Esophagus squamous epithelium (tissue), 5 donors: ENCODE results near the gene IMMP2L. TPM values are rescaled to one million over a fixed set of nuclear protein-coding genes. Genes with fewer than 3 reads are reported as not detected.

Experiments used
- DNase-seq: peaks from one replicate; lab custom pipeline; 2025; lab: John Stamatoyannopoulos, UW
- H3K27ac ChIP-seq, 4 donors: fragments of 200-600 bp; sonication (generic); one replicate each; pipeline ENCODE4 v1.5.1; 2016 to 2019; ENCODE audit warnings: mild to moderate bottlenecking in 1 of 4
- H3K27me3 ChIP-seq, 4 donors: fragments of 200-600 bp; sonication (generic); 1 replicate in 3 of 4; 2 replicates in 1 of 4; pipeline versions ENCODE4 v1.5.1 to v1.6.0; 2017 to 2021; ENCODE audit warnings: antibody characterized with exemption in 1 of 4
- H3K36me3 ChIP-seq, 3 donors: fragments of 200-600 bp; sonication (generic); one replicate each; pipeline ENCODE4 v1.5.1; 2016 to 2019
- H3K4me1 ChIP-seq, 3 donors: fragments of 200-600 bp; sonication (generic); one replicate each; pipeline ENCODE4 v1.5.1; 2017 to 2019
- H3K4me3 ChIP-seq, 4 donors: fragments of 200-600 bp; sonication (generic); 1 replicate in 3 of 4; 2 replicates in 1 of 4; pipeline ENCODE4 v1.5.1; 2016 to 2019; ENCODE audit warnings: mild to moderate bottlenecking in 2 of 4, moderate library complexity in 1 of 4
- H3K9me3 ChIP-seq, 3 donors: fragments of 200-600 bp; sonication (generic); one replicate each; pipeline ENCODE4 v1.5.1; 2016 to 2019
- CTCF ChIP-seq, 6 experiments: fragments of 450-650 bp in 4 of 6; fragments of 200-600 bp in 2 of 6; sonication (generic) in 2 of 6; IDR thresholded peaks; one replicate each; pipeline ENCODE4 v1.5.1; 2016 to 2019; ENCODE audit warnings: antibody characterized with exemption in 6 of 6, mild to moderate bottlenecking in 4 of 6, moderate library complexity in 4 of 6
- POLR2A ChIP-seq, 4 donors: fragments of 450-650 bp; IDR thresholded peaks; one replicate each; pipeline ENCODE4 v1.6.1; 2017; ENCODE audit warnings: antibody characterized with exemption in 4 of 4, mild to moderate bottlenecking in 4 of 4, moderate library complexity in 3 of 4
- WGBS, 2 donors: methylation state at CpG; one replicate each; pipeline ENCODE4 v1.1.5; 2018; 5-methylcytosine and 5-hydroxymethylcytosine counted together
- intact Hi-C: fragments of 100-400 bp; cut with DNase I; formaldehyde crosslinking; loops from one replicate; pipeline ENCODE4 v1.15.0; 2022
- total RNA-seq, 4 donors: library from RNA; depleted of rRNA; stranded (reverse); fragments of >200 nt; gene quantifications; one replicate each; pipeline ENCODE4 v1.1.0, GENCODE V29; 2016
- donor health status: DM: yes; HTN: yes; CAD: no.

The IMMP2L gene
- total RNA-seq, 4 donors from 2014 or later, result 1.6 to 21.7 (median 5.4) TPM

DNA sequence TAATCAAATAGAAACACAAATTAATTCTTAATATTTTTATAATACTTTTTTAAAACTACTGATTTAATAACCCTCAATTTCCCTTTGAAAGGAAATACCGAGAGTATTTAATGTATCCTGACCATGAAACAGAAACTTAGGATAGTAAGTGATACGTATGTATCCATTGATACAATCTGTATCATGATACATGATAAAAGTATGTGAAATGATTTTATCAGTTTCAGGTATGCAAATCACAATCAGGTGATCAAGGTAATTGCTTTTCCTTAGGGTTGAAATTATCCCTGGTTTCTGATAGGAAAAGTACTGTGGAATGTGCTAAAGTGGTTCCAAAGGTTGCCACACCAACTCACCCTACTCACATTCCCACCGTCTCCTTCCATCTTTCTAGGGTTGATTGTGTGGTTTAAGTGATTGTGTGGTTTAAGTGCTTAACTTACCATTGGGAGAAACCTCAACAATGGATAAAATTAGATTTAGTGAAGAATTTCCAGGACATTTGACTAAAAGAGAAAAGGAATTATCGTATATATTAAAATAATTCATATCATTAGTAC, 333.0 kb downstream of the IMMP2L start:
- Histone ChIP-seq H3K9me3 (no peaks in the 10 kb centered on the region), H3K27ac (no peak overlapping the region), H3K36me3 (no peaks in the 10 kb centered on the region), H3K27me3 (no peaks in the 10 kb centered on the region), H3K4me3 (no peak overlapping the region), H3K4me1 (no peaks in the 10 kb centered on the region)
- no peak for DNase-seq
- intact Hi-C loops, result no loop called here
- WGBS, 2 donors, result 94 to 96% methylated on average over 4 of the region's 4 CpGs
- no peak for TF ChIP-seq CTCF (IDR thresholded peaks at IDR 0.05)
- no peak for TF ChIP-seq POLR2A (IDR thresholded peaks at IDR 0.05)

DNA sequence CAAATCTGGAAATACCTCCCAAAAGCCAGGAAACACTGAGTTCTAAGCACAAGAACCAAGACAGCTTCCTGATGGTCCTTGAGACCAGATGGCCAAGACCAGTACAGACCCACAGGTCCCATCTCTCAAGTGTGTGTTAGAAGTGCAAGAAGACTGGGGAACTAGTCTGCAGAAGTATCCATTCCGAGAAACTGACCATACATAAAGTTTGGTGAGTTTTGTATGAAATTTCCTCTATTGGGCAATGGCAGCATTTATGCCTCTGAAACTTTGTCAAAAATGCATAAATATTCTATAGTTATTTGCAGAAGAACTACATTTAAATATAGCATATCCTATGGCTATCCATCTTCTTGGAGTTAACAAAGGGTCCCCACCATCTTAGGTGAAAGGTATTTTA, 333.9 kb downstream of the IMMP2L start:
- H3K9me3 ChIP-seq, result no peaks in the 10 kb centered on the region
- no peak for DNase-seq
- 90 to 100% methylated on average over 1 of the region's 1 CpG for WGBS, 2 donors
- intact Hi-C loops, result no loop called here
- no peak overlapping the region for H3K4me3 ChIP-seq
- no peaks in the 10 kb centered on the region for H3K4me1 ChIP-seq
- TF ChIP-seq CTCF (IDR thresholded peaks at IDR 0.05) (no peak), POLR2A (IDR thresholded peaks at IDR 0.05) (no peak)
- H3K36me3 ChIP-seq, result no peaks in the 10 kb centered on the region
- H3K27me3 ChIP-seq, result no peaks in the 10 kb centered on the region
- H3K27ac ChIP-seq, result no peak overlapping the region

DNA sequence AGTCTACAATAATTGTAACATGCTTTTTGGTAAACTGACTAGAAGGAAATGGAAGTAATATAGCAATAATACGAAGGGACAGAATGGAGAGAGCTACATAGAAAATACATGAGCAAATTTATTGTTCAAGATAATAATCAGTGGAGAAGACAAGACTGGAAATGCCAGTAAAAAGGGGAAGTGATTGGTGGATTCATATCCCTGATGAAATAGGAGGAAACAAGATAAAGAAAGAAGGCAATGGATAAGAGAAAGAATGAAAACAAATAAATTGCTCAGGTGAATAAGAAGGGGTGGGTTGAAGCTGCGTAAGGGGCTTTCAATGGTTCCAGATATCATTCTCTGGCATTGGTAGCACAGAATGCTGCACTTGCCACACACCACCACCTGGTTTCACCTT, 335.5 kb downstream of the IMMP2L start:
- Histone ChIP-seq H3K9me3 (no peaks in the 10 kb centered on the region), H3K4me1 (no peaks in the 10 kb centered on the region), H3K4me3 (no peak overlapping the region), H3K27me3 (no peaks in the 10 kb centered on the region), H3K27ac (no peak overlapping the region), H3K36me3 (no peaks in the 10 kb centered on the region)
- no peak for DNase-seq
- intact Hi-C loops, result no loop called here
- TF ChIP-seq CTCF (IDR thresholded peaks at IDR 0.05) (no peak), POLR2A (IDR thresholded peaks at IDR 0.05) (no peak)
- WGBS, 2 donors, result 82 to 89% methylated on average over 2 of the region's 2 CpGs

GRCh38 chr7:111224354-111225231, 337.7 kb downstream of the IMMP2L start:
- no peak for DNase-seq
- TF ChIP-seq POLR2A (IDR thresholded peaks at IDR 0.05) (no peak), CTCF (IDR thresholded peaks at IDR 0.05) (no peak)
- intact Hi-C loops, result no loop called here
- WGBS, 2 donors, result 52 to 56% methylated on average over 2 of the region's 2 CpGs
- no peaks in the 10 kb centered on the region for H3K36me3 ChIP-seq
- H3K9me3 ChIP-seq, result no peaks in the 10 kb centered on the region
- no peaks in the 10 kb centered on the region for H3K27me3 ChIP-seq
- no peak overlapping the region for H3K27ac ChIP-seq
- no peak overlapping the region for H3K4me3 ChIP-seq
- no peaks in the 10 kb centered on the region for H3K4me1 ChIP-seq

DNA sequence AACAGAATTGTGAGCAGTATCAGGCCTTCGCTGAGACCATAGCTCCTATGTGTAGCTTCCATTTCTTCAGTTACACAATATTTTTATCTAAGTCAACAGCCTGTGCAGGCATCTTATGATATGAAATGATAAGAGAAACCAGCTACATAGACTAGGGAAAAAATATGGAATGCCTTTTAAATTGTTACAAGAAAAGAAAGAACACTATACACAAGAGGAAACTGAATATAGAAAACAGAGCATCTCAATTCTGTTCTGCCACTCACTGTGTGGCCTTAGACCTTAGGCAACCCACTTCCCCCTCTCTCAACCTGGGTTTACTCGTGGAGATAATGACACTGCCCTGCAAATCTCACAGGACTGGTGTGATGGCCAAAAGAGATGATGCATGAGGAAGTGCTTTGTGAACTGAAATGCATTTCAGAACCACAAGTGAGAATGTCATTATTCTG, 338.5 kb downstream of the IMMP2L start:
- Histone ChIP-seq H3K27ac (no peak overlapping the region), H3K9me3 (no peaks in the 10 kb centered on the region), H3K4me1 (no peaks in the 10 kb centered on the region), H3K4me3 (no peak overlapping the region), H3K36me3 (no peaks in the 10 kb centered on the region), H3K27me3 (no peaks in the 10 kb centered on the region)
- DNase-seq, result no peak
- TF ChIP-seq CTCF (IDR thresholded peaks at IDR 0.05) (no peak), POLR2A (IDR thresholded peaks at IDR 0.05) (no peak)
- 61 to 67% methylated on average over 2 of the region's 2 CpGs for WGBS, 2 donors
- intact Hi-C loops, result no loop called here
